GM04504 (cell line): ENCODE data around the gene MYRF.

ENCODE experiments used
- DNase-seq: peaks from one replicate; pipeline ENCODE4 v3.0.0-alpha.2; 2012; ENCODE audit warnings: low read depth

MYRF gene

DNA sequence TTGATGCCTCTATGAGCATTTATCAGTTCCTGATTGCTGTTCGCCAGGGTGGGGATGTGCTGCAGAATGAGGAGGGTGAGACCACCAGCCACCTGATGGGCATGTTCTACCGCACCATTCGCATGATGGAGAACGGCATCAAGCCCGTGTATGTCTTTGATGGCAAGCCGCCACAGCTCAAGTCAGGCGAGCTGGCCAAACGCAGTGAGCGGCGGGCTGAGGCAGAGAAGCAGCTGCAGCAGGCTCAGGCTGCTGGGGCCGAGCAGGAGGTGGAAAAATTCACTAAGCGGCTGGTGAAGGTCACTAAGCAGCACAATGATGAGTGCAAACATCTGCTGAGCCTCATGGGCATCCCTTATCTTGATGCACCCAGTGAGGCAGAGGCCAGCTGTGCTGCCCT lies 43.0 kb downstream of the MYRF start:
- no peak for DNase-seq

DNA sequence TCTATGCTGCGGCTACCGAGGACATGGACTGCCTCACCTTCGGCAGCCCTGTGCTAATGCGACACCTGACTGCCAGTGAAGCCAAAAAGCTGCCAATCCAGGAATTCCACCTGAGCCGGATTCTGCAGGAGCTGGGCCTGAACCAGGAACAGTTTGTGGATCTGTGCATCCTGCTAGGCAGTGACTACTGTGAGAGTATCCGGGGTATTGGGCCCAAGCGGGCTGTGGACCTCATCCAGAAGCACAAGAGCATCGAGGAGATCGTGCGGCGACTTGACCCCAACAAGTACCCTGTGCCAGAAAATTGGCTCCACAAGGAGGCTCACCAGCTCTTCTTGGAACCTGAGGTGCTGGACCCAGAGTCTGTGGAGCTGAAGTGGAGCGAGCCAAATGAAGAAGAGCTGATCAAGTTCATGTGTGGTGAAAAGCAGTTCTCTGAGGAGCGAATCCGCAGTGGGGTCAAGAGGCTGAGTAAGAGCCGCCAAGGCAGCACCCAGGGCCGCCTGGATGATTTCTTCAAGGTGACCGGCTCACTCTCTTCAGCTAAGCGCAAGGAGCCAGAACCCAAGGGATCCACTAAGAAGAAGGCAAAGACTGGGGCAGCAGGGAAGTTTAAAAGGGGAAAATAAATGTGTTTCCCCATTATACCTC lies 43.6 kb downstream of the MYRF start:
- no peak for DNase-seq

DNA sequence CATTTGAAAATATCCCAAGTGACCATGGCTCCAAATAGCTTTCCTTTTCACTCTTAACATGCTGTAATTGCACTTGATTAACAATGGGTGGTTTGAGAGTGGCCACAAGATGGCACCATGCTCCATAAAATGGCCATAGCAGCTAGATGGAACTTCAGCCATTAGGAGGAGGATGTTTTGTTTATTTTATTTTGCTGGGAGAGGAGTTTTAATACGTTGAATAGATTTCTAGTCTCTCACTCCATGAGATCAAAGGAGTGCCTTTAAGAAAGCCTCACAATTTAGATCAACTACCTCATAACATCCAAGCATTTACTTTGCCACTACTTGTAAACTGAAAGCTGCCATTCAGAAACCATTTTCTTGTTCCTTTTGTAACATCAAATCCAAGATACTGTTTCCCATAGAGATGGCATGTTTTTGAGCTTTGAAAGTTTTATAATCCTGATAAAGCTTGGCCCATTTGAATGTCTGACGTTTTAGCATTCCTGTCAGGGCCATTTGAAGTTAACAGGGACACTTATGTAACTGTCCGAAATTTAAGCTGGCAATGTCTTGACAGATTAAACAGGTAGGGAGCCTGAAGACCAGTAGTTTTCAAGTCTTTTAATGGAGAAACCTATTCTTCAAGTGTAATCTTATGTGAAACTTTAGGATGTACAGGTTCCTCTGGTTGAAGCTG lies 45.0 kb downstream of the MYRF start:
- peak; percentile 71 for DNase-seq

DNA sequence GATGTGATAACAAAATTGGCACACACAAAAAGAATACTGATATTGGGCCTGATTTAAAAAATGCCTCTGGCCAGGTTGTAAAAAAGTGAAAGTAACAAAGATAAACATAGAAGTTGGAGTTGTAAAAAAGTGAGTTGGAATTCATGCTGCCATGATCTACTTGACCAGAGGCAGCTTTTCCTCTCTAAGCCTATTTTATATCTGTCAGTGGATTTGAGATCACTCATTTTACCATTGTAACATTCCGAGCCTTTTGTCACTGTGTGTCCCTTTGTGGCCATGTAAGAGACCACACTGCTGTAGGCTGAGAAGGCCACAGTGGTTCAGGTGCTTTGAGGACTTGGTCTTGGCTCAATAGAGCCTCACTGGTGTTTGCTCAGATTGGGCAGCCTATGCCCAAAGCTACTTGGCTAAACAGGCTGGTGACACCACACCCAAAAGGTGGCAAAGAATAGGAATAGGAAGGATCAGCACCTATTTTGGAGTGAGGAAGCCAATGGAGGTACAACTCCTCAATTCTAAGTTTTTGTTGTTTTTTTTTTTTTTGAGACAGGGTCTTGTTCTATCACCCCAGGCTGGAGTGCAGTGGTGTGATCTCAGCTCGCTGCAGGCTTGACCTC lies 47.3 kb downstream of the MYRF start:
- DNase-seq: no peak

DNA sequence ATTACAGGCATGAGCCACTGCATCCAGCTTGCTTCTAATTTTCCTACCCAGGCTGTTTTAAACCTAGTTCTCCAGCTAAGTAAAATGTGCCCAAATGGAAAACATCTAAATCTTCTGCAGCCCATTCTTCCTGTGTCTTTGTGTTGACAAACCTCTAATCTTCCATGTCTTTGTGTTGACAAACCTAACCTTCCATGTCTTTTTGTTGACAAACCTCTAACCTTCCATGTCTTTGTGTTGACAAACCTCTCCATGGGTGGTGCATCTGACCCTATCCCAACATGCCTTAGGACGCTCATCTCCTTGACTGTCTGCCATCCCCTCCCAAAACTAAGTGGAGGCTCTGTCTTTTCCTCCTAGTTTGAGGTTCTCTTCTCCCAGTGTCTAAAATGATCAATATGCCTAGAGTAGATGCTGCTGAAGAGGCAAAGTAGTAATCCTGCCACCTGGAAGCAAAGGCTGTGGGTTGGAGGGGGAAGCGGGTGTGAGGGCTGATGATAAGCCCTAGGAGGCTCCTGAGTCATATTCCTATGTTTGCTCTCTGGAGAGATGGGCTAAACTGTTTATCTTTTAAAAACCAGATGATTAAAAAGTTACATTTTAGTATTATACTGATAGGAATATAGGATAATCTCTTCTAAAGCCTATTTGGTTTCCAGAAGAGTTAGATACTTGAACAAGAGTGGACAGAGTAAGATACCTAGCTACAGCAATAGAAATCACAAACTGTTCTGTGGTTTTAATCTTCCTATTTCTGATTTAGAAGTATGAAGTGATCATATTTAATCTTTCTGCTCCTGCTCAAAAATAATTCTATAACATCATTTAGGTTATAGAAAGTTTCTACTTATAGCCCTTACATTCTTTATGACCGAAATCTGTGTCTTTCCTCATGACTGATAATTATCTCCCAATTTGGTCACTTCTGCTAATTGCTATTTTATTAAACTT lies 48.2 kb downstream of the MYRF start:
- DNase-seq: no peak

DNA sequence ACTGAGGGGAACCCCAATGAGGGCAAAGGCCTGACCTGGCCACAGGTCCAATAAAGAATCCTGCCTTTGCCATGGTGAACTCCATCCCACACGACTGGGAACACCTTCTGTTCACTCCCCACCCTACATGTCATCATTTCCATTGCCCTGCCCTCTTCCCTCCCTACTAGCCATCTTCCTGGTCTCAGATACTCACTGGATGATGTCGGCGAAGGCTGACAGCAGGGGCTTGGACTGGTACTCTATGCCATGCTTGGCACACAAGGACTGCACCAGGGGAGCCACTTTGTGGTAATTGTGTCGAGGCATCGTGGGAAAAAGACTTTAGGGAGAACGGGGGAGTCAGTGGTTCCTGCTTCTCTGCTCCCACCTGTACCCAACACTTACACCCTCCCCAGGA lies 50.2 kb downstream of the MYRF start:
- DNase-seq: no peak

DNA sequence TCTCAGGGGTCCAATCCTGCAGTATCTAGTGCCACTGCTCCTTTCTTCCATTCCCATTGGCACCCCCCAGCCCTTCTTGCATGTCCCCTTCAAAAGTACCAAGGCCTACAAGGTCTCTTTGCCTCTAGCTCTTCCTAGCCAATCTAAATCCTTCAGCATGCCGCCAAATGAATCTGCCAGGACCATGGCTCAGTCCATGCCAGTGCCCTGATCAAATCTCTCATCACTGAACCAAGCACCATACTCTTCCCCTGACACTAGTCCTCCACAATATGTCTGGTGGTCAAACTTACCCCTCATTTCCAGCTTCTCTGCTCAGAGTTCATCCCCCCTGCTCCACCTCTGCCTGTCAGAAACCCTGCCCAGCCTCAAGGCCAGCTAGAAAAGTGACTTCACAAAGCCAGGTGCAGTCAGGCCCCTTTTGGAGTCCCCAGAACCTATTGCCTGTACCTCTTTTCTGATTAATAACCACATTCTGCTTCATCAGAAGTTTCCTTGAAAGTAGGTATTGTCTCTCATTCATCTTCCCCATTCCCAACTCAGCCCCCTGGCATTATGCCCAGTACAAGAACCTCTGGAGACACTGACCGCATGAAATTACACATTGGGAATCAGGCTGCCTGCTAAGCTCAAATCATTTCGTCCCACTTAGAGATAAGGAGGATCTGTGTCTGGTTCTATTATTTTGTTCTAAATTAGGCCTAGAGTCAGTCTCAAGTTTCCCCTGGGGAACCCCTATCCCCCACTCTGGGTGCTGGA lies 51.6 kb downstream of the MYRF start:
- DNase-seq: no peak

DNA sequence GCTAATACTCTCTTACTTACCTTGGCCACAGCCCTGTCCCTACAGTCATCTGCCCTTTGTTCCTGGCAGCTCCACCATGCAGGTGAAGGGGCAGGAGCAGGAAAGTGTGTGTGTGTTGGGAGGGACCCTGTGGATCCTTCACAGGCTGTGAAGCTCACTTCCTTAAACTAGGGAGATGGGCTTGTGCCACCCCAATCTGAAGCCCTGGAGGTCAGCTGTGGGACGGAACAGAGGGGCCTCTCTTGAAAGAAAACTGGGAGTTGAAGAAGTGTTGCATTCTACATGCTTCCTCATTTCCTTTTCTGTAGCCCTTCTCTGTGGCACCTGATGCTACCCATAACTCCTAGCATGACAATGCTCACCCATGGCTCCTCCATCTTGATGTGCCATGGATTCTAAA lies 52.7 kb downstream of the MYRF start:
- no peak for DNase-seq

DNA sequence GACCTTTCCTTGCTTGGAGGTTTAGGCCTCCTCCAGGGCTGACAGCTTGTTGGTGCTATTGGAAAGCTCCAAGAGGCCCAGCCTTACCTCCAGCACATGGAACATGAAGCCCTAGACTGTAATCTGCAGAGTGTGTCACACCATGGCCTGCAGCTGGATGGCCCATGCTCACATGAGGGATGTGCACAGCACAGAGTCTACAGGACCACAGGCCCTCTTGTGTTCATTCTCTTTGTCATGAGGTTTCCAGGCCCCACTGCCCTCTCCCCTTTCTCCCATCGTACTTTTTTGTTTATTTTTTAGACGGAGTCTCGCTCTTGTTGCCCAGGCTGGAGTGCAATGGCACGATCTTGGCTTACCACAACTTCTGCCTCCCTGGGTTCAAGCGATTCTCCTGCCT lies 54.3 kb downstream of the MYRF start:
- no peak for DNase-seq

DNA sequence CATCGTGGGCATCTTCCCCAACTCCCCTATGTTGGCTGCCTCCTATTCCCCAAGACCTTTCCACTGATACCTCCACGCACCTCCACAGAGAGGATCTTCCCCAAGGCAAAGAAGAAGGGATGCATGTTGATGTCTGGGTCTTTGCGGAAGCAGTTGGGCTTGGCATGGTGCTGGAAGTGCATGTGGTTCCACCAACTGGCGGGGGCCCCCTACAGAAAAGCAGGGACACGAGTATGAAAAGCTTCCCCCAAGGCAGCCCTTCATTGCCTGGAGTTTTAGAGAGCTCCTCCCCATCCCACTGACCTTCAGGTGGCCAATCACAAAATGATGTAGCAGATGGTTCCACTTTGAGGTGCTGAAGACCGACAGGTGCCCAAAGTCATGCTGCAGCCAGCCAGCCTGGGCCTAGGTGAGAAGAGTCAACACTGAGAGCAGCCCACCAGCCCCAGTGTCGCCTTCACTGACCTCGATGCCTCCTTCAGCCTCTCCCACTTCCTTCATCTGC lies 58.3 kb downstream of the MYRF start:
- no peak for DNase-seq

DNA sequence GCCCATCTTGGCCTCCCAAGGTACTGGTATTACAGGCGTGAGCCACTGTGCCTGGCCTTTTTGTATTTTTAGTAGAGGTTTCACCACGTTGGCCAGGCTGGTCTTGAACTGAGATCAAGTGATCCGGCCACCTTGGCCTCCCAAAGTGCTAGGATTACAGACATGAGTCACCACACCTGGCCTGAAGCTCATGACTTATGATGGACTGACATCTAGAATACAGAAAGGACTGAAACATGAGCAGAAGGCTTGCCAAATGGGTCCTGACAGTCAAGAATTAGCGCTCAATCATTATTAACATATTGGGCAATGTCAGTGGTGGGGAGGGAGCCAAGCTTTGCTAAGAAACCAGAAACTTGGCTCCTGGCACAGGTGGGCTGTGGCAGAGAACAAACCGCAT lies 59.4 kb downstream of the MYRF start:
- DNase-seq: no peak

DNA sequence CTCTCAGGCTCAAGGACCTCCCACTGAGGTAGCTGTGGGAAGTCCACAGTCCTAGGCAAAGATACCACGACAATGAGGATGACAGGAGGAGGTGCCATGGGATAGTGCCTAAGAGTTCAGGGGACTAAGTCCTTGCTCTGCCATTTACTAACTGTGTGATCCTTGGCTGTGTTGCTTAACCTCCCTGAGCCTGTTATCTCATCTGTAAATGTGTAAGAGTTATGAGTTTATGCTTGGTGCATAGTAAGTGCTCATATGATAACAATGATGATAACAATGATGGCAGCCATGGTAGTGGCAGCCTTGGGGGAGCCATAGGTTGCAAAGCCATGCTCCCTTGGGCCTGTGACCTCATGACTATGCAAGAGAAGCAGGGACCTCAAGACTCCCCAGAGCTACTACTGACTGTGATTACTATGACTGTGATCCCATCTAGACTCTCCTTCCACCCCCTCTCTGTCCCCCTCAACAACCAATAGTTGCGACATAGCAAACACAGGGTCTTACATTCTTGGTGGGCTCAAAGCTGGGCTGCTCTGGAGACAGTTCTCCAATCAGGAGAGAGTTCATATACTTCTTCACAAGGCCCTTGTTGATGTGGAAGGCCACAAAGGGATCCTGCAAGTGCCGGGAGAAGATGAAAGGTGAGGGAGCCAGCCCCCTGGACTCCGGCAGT lies 60.4 kb downstream of the MYRF start:
- DNase-seq: no peak

DNA sequence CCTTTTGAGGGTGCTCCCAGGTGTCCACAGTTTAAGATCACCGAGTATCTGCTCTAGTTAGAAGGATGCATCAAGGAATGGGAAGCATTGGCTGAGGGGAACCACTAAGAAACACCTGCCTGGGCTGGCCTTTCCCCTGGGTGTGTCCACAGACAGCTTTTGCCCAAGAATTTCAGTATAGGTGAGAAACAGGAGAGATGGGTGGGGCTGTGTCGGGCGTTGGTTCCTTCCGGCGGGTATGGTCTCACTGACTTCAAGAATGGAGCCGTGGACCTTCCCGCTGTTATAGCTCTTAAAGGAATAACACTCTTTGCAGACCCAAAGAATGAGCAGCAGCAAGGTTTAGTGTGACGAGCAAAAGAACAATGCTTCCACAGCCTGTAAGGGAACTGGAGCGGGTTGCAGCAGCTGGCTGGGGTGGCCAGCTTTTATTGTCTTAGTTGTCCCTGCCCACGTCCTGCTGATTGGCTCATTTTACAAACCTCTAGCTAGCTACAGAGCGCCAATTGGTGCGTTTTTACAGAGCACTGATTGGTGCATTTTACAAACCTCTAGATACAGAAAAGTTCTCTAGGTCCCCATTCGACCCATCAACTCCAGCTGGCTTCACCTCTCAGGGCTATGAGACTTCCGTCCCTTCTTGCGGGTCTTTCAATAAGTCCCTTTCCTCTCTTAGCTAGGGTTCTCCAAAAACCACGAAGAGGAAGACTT lies 62.0 kb downstream of the MYRF start:
- DNase-seq: no peak

DNA sequence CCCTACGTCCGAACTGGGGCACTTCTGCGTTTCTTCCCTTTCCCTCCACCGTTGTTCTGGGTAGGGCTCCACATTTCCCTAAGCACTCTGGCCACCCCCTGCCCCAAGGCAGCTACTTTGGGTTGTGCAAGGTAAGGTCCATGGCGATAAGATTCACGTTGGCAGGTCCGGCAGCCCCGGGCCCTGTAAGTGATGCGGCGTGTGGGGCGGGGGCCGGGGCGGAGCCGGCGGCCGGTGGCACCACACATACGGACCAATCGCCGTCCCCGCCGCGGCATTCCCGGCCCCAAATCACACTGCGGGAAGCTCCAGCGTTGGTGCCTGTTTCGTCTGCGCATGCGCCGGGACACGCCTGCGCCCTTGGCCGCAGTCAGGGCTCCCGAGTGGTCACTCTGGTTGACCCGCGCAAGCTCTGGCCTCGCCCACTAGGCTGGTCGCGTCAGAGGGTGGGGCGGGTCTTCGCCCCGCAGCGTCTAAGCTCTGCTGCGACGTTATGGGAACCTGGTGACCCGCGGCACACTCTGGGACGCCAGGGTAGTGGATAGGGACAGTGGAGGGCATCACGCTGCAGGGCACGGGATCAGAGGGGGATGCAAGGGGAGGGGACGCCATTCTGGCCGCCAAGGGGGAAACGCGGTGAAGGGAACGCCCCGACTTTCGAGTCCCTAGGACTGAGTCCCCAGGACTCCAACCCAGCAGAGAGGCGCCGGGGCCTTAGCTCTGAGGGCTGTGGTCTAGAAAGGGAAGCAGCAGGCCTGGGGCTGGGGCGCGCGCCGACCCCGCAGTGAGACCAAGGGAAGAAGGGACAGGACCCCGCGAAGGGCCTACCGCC lies 62.7 kb downstream of the MYRF start:
- peak; percentile 89 for DNase-seq

DNA sequence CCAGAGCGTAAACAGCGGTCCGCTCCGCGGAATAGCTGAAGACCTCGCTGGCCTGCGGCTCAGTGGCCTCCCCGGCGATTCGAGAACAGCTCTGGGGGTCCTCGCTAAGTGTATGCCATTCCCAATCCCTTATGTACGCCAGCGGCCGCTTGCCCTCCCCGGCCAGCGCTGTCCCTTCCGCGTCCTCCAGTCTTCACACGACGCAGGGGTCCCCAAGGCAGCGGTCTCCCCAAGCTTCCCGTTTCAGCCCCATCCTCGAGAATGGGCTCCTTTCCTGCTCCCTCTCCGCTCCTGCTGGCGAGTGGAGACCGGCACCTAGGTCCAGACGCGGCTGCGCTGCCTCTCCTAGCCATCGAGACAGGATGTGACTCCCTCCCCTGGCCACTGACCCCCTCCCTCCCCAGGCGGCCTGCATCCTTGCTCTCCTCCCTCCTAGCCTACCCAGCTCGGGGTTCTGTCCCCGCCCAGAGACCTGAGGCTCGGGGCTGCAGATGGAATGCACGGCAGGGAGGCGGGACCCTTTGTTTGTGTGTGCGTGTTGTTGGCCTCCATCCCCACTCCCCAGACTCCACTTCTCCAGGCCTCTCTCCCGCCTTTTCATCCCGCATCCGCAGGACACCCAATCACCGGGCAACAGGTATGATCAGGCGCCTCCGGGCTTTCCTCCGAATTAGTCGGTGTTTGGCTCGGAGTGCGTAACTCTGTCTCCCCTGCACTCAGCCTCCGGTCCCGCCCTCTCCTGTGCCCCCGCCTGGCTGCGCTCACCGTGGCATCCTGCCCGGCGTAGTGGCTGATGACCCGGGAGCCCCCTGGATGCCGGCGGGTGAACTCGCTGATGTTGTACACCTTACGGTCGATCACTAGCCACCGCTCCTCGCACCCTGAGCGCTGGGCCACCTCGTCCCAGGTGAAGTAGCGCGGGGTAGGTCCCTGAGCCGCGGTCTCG lies 63.6 kb downstream of the MYRF start:
- DNase-seq: no peak

DNA sequence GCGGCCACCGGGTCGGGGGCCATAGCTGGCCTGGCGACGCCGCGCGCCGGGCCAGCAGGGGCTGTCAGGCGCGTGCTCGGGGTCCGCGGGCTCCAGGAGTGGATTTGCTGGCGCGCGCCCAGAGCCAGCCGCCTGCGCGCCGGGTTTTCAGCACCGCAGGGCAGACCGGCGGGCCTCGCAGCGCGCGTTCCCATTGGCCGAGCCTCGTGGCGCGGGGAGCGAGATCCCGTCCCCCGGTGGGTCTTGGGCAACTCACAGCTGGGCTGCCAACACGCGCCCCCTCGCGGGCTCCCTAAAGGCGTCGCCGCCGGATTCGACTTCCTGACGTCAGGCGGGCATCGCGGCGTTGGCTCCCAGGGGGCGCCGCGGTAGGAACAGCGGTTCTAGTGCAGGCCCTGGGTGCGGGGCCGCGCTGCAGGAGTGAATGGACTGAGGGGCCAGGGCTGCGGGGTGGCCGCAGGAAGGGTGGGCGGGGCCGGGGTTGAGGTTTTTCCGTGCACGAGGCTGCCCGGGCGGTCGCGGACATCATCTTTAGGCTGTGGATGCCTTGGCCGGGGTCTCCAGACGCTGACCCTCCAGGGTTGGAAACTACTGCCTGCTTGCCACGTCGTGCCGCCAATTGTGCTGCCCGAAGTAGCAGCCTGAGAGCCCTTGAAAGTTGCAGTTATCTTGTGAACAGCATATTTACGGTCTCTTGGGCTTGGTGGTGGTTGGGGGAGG lies 64.5 kb downstream of the MYRF start, which contains the start of gene FADS1:
Gene FADS1 (minus strand): TSS at position 268 of the 720 bp plus-strand sequence. CDS start 74 bp downstream, at position 194.
- DNase-seq: peak; percentile 73

DNA sequence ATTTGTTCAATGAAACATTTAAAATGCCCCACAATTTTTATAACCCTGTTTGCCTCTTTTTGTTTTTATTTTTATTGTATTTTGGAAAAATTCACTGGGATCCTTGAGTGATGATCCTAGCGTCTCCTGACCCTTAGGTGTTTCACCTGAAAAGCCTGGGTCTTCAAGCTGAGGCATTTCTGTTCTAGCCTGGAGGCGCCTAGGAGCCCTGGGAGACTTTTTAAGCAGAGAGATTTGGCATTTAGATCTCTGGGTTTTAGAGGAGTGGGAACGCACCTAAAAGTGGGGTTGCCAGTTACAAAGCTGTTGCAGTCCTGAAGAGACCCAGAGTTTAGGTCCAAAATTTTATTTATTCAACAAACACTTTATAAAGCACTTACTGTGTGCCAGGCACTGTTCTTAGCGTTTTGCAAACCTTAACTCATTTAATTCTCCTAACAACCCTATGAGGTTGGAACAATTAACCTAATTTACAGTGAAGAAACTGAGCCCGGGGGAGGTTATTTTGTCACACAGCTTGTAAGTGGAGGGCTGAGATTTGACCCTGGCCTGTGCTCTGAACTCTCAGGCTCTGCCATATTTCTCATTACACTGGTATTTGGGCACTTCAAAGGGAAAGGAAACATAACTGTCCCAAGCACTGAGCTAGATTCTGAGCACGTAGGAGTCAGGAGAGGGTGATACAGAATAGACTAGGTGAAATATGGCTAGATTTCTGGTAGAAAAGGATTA lies 65.2 kb downstream of the MYRF start:
- DNase-seq: no peak
